HG03097 (cell line): Measurements from ENCODE around the gene SIRT7.

Experiments
- ATAC-seq: cut with Tn5 transposase; IDR thresholded peaks from one replicate; pipeline ENCODE4 v1.9.1; 2021; ENCODE audit not compliant: unreplicated experiment, low FRiP score

SIRT7 gene

GRCh38 chr17:81867170-81867990 is 50.6 kb downstream of the SIRT7 start:
- ATAC-seq = no peak

GRCh38 chr17:81866440-81867169 is 51.4 kb downstream of the SIRT7 start:
- no peak for ATAC-seq

GRCh38 chr17:81865733-81866439 is 52.1 kb downstream of the SIRT7 start:
- no peak for ATAC-seq

- no peak for ATAC-seq
Observed at GRCh38 chr17:81865358-81865732, 52.6 kb downstream of the SIRT7 start.

- ATAC-seq = no peak
Observed at GRCh38 chr17:81863833-81864768, 53.9 kb downstream of the SIRT7 start.

GRCh38 chr17:81863123-81863675 is 54.8 kb downstream of the SIRT7 start:
- no peak for ATAC-seq
